ENCODE results near the gene BMPR1A. TPM values are rescaled to one million over a fixed set of nuclear protein-coding genes. Genes with fewer than 3 reads are reported as not detected.

The BMPR1A gene
- total RNA-seq, 1 experiment from 2014 or later: 42.6 TPM

GRCh38 chr10:86753051-86753450 is 3.4 kb upstream of the BMPR1A start:
- no peak overlapping the region for H3K4me2 ChIP-seq (ENCODE audit: low read length)
- peaks cover 19% of the 10 kb centered on the region for H3K79me2 ChIP-seq (ENCODE audit: insufficient read depth, low read length)
- RAD21 ChIA-PET (ENCODE audit: low non-redundant PET in 1 of 2, low total read pairs in 2 of 2, uncharacterized antibody in 2 of 2, unreplicated experiment in 2 of 2): no interaction called here
- H3K9me2 ChIP-seq (ENCODE audit: insufficient read depth): no peaks in the 10 kb centered on the region
- no peaks in the 10 kb centered on the region for H3K9me3 ChIP-seq (ENCODE audit: control insufficient read depth in 1 of 2, insufficient read depth in 1 of 2, low read depth in 1 of 2, low read length in 2 of 2)
- BruUV-seq (replicated peaks): no TSS peak
- DNase-seq (ENCODE audit: low read depth, low spot score): no peak
- H3K9ac ChIP-seq (ENCODE audit: low read length): no peak overlapping the region
- H3K27me3 ChIP-seq (ENCODE audit: insufficient read depth, low read length): no peaks in the 10 kb centered on the region
- POLR2A ChIA-PET: no interaction called here
- CTCF ChIA-PET: no interaction called here
- H2AFZ ChIP-seq (ENCODE audit: low read depth, low read length, poor library complexity, severe bottlenecking): no peak overlapping the region
- H3K4me3 ChIP-seq (replicated peaks in 1 of 2; ENCODE audit: low read depth in 1 of 2, low read length in 2 of 2): no peak overlapping the region
- TF ChIP-seq FOSL1 (IDR thresholded peaks at IDR 0.05; ENCODE audit: low read depth) (no peak), RAD21 (IDR thresholded peaks at IDR 0.05; ENCODE audit: low read depth) (no peak), TCF7L2 (IDR thresholded peaks at IDR 0.05; ENCODE audit: borderline replicate concordance, extremely low read depth, insufficient read depth, insufficient read length) (no peak), CEBPB (IDR thresholded peaks at IDR 0.05; ENCODE audit: low read depth) (no peak), SP1 (IDR thresholded peaks at IDR 0.05; ENCODE audit: low read depth) (no peak), ELF1 (IDR thresholded peaks at IDR 0.05; ENCODE audit: borderline replicate concordance, low read depth) (no peak), CBX3 (IDR thresholded peaks at IDR 0.05; ENCODE audit: low read depth) (no peak), CTCF (IDR thresholded peaks at IDR 0.05 in 2 of 3, conservative IDR thresholded peaks at IDR 0.05 in 1 of 3; ENCODE audit: borderline replicate concordance in 1 of 3, insufficient read depth in 1 of 3, low read depth in 2 of 3, low read length in 2 of 3) (no peak), SRF (IDR thresholded peaks at IDR 0.05; ENCODE audit: low read depth) (no peak), EGR1 (IDR thresholded peaks at IDR 0.05; ENCODE audit: low read depth) (no peak), ZNF274 (IDR thresholded peaks at IDR 0.05; ENCODE audit: low read depth, low read length) (no peak), EZH2phosphoT487 (IDR thresholded peaks at IDR 0.05; ENCODE audit: borderline replicate concordance) (no peak), REST (IDR thresholded peaks at IDR 0.05; ENCODE audit: low read depth) (no peak), ZFX (IDR thresholded peaks at IDR 0.05) (no peak), SIN3A (IDR thresholded peaks at IDR 0.05; ENCODE audit: low read depth) (no peak), EZH2 (IDR thresholded peaks at IDR 0.05) (no peak)
- TF ChIP-seq, protein P1, sequence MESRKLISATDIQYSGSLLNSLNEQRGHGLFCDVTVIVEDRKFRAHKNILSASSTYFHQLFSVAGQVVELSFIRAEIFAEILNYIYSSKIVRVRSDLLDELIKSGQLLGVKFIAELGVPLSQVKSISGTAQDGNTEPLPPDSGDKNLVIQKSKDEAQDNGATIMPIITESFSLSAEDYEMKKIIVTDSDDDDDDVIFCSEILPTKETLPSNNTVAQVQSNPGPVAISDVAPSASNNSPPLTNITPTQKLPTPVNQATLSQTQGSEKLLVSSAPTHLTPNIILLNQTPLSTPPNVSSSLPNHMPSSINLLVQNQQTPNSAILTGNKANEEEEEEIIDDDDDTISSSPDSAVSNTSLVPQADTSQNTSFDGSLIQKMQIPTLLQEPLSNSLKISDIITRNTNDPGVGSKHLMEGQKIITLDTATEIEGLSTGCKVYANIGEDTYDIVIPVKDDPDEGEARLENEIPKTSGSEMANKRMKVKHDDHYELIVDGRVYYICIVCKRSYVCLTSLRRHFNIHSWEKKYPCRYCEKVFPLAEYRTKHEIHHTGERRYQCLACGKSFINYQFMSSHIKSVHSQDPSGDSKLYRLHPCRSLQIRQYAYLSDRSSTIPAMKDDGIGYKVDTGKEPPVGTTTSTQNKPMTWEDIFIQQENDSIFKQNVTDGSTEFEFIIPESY (IDR thresholded peaks at IDR 0.05; ENCODE audit: extremely low read depth, insufficient replicate concordance, low read length): no peak
- TF ChIP-seq, protein P2, sequence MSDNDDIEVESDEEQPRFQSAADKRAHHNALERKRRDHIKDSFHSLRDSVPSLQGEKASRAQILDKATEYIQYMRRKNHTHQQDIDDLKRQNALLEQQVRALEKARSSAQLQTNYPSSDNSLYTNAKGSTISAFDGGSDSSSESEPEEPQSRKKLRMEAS (IDR thresholded peaks at IDR 0.05): no peak
- TF ChIP-seq, protein P3, sequence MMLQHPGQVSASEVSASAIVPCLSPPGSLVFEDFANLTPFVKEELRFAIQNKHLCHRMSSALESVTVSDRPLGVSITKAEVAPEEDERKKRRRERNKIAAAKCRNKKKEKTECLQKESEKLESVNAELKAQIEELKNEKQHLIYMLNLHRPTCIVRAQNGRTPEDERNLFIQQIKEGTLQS (IDR thresholded peaks at IDR 0.05): no peak
- ATAC-seq: no peak
- H3K4me1 ChIP-seq (ENCODE audit: control insufficient read depth in 1 of 2, insufficient read depth in 2 of 2, low read length in 2 of 2): peaks cover 11 to 17% of the 10 kb centered on the region in 2 experiments
- intact Hi-C loops (cut with micrococcal nuclease): no loop called here
- H3K27ac ChIP-seq (ENCODE audit: low read depth, low read length): no peak overlapping the region
- no peaks in the 10 kb centered on the region for H4K20me1 ChIP-seq (ENCODE audit: insufficient read depth)
- H3K36me3 ChIP-seq (ENCODE audit: control insufficient read depth in 1 of 2, insufficient read depth in 2 of 2, low read length in 2 of 2): no peaks in the 10 kb centered on the region
